Muscle layer of duodenum (tissue), 2 donors: ENCODE measurements around the gene EDN2.

Experiments
- H3K27ac ChIP-seq: one replicate; pipeline ENCODE4 v1.7.0; 2013; ENCODE audit warnings: mild to moderate bottlenecking, low read length
- H3K27me3 ChIP-seq: one replicate; pipeline ENCODE4 v1.7.0; 2013; ENCODE audit warnings: low read depth, mild to moderate bottlenecking, control low read depth, low read length
- H3K36me3 ChIP-seq, 2 donors: one replicate each; pipeline ENCODE4 v1.7.0; 2013; ENCODE audit warnings: low read length in 2 of 2, control low read depth in 1 of 2, mild to moderate bottlenecking in 1 of 2; ENCODE audit not compliant: insufficient read depth in 2 of 2, control insufficient read depth in 1 of 2
- H3K4me1 ChIP-seq, 2 donors: one replicate each; pipeline ENCODE4 v1.7.0; 2013; ENCODE audit warnings: low read length in 2 of 2, mild to moderate bottlenecking in 2 of 2, control low read depth in 1 of 2, moderate library complexity in 1 of 2; ENCODE audit not compliant: insufficient read depth in 2 of 2, control insufficient read depth in 1 of 2
- H3K4me3 ChIP-seq, 2 donors: one replicate each; pipeline ENCODE4 v1.7.0; 2013; ENCODE audit warnings: low read length in 2 of 2, low read depth in 1 of 2, mild to moderate bottlenecking in 1 of 2
- H3K9me3 ChIP-seq, 2 donors: one replicate each; pipeline ENCODE4 v1.7.0; 2013; ENCODE audit warnings: low read length in 2 of 2, control low read depth in 1 of 2, mild to moderate bottlenecking in 1 of 2; ENCODE audit not compliant: control insufficient read depth in 1 of 2
- donor health status: healthy.

EDN2 gene

DNA sequence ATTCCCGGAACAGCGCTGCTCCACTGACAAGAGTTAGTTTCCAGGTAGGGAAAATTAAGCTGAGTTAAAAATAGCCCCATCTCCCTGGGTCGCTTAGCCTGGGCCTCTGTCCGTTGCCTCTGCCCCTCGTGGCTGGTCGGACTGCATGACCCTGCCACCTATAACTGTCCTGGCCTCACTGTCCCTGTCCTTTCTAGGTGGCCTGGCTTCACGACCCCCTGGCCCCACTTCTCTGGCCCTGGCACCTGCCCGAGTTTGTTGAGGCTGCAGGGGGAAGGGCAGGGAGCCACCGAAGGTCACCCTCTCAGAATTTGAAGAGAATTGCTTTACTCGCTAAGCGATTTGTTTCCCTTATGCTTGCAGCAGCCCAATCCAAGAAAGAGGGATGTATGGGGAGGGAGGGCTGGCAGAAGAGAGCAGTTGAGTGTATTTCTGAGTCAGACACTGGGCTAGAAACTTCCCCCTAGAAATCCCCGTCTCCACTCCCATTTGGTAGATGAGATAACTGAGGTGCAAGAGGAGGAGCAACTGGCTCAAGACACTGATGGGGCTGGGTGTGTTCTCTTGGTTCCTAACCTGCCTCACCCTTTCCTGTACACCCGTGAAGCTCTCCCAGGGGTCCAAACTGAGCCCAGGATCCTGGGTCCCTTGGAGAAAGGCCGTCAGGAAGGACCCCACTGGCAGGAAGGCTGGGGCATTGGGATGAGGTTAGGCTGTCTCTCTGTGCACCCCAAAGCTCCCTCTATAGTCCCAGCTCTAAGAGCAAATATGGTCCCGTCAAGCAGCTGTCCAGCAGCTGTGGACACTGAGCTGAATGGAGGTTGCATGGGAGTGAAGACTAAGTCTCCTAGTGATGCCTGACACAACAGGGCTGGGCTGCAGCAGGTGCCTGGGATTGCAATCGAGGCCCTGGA lies 2.9 kb upstream of the EDN2 start:
- H3K4me1 ChIP-seq = peaks cover 22 to 52% of the 10 kb centered on the region in 2 donors
- H3K27ac ChIP-seq = no peak overlapping the region
- H3K27me3 ChIP-seq = peaks cover 3% of the 10 kb centered on the region
- H3K36me3 ChIP-seq = no peaks in the 10 kb centered on the region
- no peak overlapping the region for H3K4me3 ChIP-seq
- no peaks in the 10 kb centered on the region for H3K9me3 ChIP-seq

DNA sequence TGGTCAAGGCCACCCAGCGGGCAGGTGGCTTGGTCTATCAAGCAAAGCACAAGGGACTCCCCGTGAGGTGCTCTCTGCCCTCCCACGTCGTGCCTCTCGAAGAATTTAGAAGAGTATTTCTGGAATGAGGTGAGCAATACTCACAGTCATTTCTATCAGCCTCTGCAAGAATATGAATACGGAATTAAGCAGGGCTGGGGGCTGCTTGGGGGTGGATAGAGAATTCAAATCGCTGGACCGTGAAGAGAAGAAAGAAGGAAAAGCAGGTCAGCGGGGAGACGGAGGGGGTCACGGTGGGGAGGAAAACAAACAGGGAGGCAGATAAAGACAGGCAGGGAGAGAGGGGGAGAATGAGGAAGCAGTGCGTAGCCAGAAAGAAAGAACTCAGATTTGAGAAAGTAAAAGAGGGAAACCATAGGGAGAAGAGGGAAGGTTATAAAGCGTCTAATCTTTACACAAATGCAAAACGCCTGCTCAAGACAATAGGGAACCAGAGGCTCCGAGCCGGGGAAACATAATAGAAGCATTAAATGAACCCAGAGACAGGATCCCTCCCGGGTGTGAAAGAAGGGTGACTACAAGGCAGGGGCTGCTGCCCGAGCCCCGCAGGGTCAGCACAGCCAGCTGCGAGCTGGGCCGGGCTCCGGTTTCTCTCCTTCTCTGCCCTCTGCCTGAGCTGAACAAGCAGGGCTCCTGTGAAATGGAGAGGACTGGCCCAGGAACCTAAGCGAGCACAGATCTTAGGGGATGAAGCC lies 2.1 kb upstream of the EDN2 start:
- Histone ChIP-seq H3K4me1 (peaks cover 22 to 55% of the 10 kb centered on the region in 2 donors), H3K27ac (no peak overlapping the region), H3K27me3 (peaks cover 3% of the 10 kb centered on the region), H3K4me3 (no peak overlapping the region), H3K36me3 (no peaks in the 10 kb centered on the region), H3K9me3 (no peaks in the 10 kb centered on the region)

DNA sequence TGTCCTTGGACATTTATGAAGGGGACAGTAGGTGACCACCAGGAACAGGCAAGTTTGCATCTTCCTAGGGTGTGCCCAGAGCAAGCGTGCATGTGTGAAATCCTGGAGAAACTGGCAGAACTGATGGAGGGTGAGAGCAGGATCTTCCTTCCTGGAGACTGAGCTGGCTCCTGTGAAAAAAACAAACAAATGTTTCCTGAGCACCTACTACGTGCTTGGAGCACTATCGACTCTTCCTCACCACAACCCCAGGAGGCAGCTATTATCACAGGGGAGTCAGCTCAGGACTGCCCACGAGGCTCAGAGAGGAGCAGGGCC lies 1.5 kb upstream of the EDN2 start:
- Histone ChIP-seq H3K4me1 (peaks cover 22 to 55% of the 10 kb centered on the region in 2 donors), H3K27ac (no peak overlapping the region), H3K9me3 (no peaks in the 10 kb centered on the region), H3K27me3 (peaks cover 3% of the 10 kb centered on the region), H3K36me3 (no peaks in the 10 kb centered on the region), H3K4me3 (no peak overlapping the region)

DNA sequence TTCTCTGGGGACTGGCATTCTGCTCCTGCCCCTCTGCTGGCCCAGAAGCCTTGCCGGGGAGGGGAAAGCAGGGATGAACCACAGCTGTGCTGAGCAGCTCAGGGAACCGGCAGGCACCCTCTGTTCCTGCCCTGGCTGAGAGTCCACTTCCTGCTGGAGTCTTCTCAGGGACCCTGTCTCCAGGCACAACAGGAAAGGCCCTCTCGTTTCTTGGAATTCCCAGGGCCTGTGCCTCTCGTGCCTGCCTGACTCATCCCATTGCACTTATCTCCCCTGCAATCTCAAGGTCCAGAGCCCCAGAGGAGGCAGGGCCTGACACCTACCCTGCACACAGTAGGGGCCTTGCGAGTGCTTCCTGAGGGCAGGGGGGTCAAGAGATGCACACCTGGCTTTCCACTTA lies 1.1 kb upstream of the EDN2 start:
- H3K27me3 ChIP-seq = peaks cover 3% of the 10 kb centered on the region
- H3K36me3 ChIP-seq = no peaks in the 10 kb centered on the region
- H3K4me1 ChIP-seq = peaks cover 22 to 55% of the 10 kb centered on the region in 2 donors
- no peak overlapping the region for H3K4me3 ChIP-seq
- no peak overlapping the region for H3K27ac ChIP-seq
- no peaks in the 10 kb centered on the region for H3K9me3 ChIP-seq

DNA sequence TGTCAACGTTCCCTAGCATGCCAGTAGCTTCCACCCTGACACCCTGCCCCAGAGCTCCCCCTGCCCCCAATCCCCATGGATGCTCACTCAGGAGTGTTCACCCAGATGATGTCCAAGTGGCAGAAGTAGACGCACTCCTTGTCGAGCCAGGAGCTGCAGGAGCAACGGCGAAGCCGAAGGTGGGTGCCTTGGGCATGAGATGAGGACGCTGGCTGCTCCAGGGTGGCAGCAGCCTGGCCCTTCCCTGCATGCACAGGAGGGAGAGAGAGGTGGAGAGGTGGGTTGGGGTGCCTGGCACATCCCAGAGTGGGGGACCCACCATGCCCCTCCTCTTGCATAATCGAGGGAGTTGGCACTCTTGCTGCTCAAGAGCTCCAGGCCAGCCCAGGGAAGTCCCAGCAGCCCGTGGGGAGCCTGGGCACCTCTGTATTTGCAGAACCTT lies 502 bp downstream of the EDN2 start:
- Histone ChIP-seq H3K36me3 (no peaks in the 10 kb centered on the region), H3K9me3 (no peaks in the 10 kb centered on the region), H3K4me1 (peaks cover 22 to 58% of the 10 kb centered on the region in 2 donors), H3K27me3 (peaks cover 3% of the 10 kb centered on the region), H3K27ac (no peak overlapping the region), H3K4me3 (no peak overlapping the region)

DNA sequence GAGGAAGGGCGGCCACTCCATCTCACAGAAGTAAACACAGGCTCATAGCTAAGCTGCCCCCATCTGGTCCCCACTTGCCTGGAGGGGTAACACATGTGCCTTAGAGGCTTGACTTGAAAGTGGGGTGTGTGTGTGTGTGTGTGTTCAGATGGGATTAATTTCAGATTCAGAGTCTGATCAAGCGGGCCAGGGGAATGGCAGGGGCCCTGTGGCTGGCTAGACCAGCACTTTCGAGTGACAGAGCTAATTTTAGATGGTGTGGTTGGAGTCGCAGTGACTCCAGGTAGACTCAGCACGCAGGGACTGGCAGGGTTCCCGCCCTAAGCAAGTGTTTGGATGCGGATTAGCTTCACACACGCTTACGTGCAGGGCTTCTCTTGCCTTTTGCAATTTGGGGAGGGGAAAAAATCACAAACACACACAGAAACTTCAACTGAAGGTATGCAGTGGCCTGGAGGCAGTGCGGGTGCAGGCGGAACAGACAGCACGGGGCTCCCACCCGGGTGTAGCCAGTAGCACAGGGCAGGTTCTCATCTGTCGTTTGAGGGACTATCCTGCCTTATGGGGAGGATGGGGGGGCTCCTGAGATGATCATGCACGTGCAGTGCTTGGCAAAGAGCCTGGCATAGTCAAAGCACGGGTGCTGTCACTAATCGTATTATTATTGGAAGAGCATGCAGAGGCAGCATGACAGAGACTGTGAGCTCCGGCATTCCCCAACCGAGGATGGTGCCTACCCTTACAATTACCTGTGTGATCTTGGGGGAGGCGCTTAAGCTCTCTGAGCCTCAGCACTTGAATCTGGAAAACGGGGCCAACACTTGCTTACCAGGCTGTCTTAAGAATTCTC lies 1.3 kb downstream of the EDN2 start:
- no peak overlapping the region for H3K4me3 ChIP-seq
- H3K27ac ChIP-seq = no peak overlapping the region
- no peaks in the 10 kb centered on the region for H3K9me3 ChIP-seq
- peaks cover 3% of the 10 kb centered on the region for H3K27me3 ChIP-seq
- no peaks in the 10 kb centered on the region for H3K36me3 ChIP-seq
- H3K4me1 ChIP-seq = peaks cover 26 to 66% of the 10 kb centered on the region in 2 donors

DNA sequence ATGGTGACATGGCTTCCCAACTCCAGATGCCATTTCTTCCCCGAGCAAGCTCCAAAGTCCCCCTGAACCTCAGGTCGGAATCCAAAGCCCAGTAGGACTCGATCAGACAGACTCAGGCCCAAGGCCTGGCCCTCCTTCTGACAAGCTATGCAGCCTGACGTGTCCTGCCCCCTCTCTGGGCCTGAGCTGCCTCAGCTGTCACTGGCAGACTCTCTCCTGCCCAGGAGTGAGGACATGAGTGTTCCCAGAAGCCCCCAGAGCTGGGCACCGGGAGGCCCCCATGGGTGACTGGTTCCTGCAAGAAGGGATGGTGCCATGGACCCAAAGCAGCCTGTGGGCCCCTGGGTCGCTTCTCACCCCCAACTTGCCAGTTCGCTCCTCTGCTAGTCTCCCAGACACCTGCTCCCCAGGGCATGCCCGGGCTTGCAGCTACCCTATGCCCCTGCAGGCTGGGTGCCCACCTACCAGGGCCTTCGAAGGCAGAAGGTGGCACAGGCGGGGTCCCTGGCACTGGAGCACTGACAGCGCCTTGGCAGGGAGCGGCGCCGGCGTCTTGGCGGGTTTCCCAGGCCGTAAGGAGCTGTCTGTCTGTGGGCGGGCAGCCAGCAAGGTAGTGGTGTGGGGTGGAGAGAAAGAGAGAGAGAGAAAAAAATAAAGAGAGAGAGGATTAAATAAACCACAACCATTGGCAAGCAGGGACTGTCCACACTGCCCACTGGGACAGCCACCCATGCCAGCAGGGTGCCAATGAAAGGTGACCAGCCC lies 2.3 kb downstream of the EDN2 start:
- no peaks in the 10 kb centered on the region for H3K27me3 ChIP-seq
- peaks cover 21 to 65% of the 10 kb centered on the region in 2 donors for H3K4me1 ChIP-seq
- H3K27ac ChIP-seq = no peak overlapping the region
- no peaks in the 10 kb centered on the region for H3K36me3 ChIP-seq
- no peaks in the 10 kb centered on the region for H3K9me3 ChIP-seq
- H3K4me3 ChIP-seq = no peak overlapping the region

DNA sequence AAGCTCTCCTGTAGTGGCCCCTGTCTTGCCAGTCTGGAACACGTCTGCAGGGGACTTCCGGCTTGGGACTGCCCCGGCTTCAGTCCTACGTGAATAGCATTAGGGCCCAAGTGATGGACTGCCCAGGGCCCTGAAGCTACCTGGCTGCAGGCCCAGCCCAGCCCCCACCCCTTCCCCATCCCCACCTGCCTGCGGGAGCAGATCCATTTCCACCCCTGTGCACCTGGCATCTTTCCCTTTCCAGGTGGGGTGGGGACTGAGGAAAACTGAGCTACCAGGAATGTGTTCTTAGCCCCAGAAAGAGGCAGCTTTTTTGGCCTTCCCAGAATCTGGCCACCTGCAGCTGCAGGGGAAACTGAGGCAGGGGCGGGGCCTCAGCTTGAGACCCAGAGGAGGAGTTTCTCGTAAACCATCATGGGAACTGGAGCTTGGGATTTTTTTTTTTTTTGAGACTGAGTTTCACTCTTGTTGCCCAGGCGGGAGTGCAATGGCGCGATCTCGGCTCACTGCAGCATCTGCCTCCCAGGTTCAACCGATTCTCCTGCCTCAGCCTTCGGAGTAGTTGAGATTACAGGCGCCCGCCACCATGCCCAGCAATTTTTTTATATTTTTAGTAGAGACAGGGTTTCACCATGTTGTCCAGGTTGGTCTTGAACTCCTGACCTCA lies 3.2 kb downstream of the EDN2 start:
- H3K4me1 ChIP-seq = peaks cover 23 to 55% of the 10 kb centered on the region in 2 donors
- H3K9me3 ChIP-seq = no peaks in the 10 kb centered on the region
- H3K4me3 ChIP-seq = no peak overlapping the region
- no peak overlapping the region for H3K27ac ChIP-seq
- no peaks in the 10 kb centered on the region for H3K27me3 ChIP-seq
- no peaks in the 10 kb centered on the region for H3K36me3 ChIP-seq

DNA sequence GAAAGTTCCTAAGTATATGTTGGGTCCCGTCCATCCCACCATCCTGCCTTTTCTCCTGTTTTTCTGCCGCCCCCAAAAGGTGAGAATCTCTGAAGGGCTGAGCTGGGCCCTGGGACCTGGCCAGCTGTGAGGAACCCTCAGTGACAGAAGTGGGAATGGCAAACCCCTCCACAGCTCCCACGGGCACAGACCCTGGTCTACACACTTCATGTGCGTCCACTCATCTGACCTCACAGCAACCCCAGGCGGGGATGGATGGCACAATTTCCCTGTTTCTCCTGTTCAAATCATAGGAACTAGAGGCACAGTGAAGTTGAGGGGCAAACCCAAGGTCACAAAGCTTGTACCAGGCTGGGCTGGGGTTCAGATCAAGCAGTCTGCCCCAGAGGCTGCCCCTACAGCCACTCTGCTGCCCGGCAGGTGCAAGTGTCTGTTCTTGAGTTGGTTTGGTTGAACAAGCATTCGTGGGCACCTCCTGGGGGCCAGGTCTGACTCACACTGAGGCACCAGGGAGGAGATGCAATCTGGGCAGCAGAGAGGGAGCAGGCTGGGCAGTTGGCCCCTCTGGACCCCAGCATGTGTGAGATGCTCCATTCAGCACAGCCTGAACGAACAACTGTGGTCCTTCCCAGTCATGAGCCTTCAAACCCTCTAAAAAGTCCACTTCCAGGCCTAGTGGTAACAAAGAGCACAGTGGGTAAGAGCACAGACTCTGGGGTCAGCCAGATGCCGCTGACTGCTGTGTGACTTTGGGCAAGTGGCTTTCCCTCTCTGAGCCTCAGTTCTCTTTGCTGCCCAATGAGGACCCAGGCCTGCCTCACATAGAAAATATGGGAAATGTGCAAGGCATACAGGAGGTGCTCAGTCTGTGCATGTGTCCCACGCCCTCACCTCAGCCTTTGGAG lies 4.0 kb downstream of the EDN2 start:
- no peaks in the 10 kb centered on the region for H3K27me3 ChIP-seq
- no peak overlapping the region for H3K27ac ChIP-seq
- H3K9me3 ChIP-seq = no peaks in the 10 kb centered on the region
- no peaks in the 10 kb centered on the region for H3K36me3 ChIP-seq
- H3K4me1 ChIP-seq = peaks cover 22 to 55% of the 10 kb centered on the region in 2 donors
- no peak overlapping the region for H3K4me3 ChIP-seq
